Colonic mucosa (tissue), 4 donors: ENCODE measurements around the gene JPH3. TPM values are rescaled to one million over a fixed set of nuclear protein-coding genes. Genes with fewer than 3 reads are reported as not detected.

Experiments
- DNase-seq: peaks from one replicate; pipeline ENCODE4 v3.0.0-alpha.2; 2020
- H3K27ac ChIP-seq: fragments of 200-600 bp; one replicate; pipeline ENCODE4 v1.8.0; 2021
- H3K27me3 ChIP-seq: fragments of 200-600 bp; one replicate; pipeline ENCODE4 v1.8.0; 2021
- H3K36me3 ChIP-seq: fragments of 200-600 bp; one replicate; pipeline ENCODE4 v1.8.0; 2021
- H3K4me1 ChIP-seq: fragments of 200-600 bp; one replicate; pipeline ENCODE4 v1.8.0; 2021; ENCODE audit warnings: mild to moderate bottlenecking
- H3K4me3 ChIP-seq: fragments of 200-600 bp; one replicate; pipeline ENCODE4 v1.8.0; 2021
- H3K9ac ChIP-seq, 2 donors: one replicate each; pipeline ENCODE4 v1.7.0; 2013; ENCODE audit warnings: control low read depth in 2 of 2, low read depth in 2 of 2, low read length in 2 of 2
- H3K9me3 ChIP-seq: fragments of 200-600 bp; one replicate; pipeline ENCODE4 v1.8.0; 2021
- intact Hi-C: fragments of 100-400 bp; cut with DNase I; formaldehyde crosslinking; loops from one replicate; pipeline ENCODE4 v1.14.1; 2022
- total RNA-seq, 2 donors: library from RNA; stranded (reverse); fragmentation: NEBNext Ultra II Directional in 1 of 2; extraction: Animal tissue kit (Norgen Biotek cat#: 25700) in 1 of 2; gene quantifications; one replicate each; pipeline ENCODE4 v1.2.1, GENCODE V29; 2021
- TF ChIP-seq, protein P1 (sequence below): fragments of 200-600 bp; IDR thresholded peaks from one replicate; pipeline ENCODE4 v1.8.0; 2022; ENCODE audit warnings: antibody characterized with exemption, mild to moderate bottlenecking
- donor health status: healthy.
- donor health status: DM: no; HTN: no; CAD: no.
- donor health status: DM: no; HTN: no; CAD: no.

The JPH3 gene
- total RNA-seq, 2 donors from 2014 or later = 0.15 to 0.42 TPM

DNA sequence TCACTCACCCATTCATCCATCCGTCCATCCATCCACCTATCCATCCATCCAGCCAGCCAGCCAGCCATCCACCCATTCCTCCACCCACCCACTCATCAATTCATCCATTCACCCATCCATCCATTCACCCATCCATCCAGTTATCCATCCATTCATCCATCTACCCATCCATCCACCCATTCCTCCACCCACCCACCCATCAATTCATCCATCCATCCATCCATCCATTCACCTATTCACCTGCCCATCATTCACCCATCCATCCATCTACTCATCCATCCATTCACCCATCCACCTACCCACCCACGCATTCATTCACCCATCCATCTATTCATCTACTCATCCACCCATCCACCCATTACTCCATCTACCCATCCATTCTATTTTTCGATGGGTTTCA, 43.6 kb upstream of the JPH3 start:
- TF ChIP-seq, protein P1, sequence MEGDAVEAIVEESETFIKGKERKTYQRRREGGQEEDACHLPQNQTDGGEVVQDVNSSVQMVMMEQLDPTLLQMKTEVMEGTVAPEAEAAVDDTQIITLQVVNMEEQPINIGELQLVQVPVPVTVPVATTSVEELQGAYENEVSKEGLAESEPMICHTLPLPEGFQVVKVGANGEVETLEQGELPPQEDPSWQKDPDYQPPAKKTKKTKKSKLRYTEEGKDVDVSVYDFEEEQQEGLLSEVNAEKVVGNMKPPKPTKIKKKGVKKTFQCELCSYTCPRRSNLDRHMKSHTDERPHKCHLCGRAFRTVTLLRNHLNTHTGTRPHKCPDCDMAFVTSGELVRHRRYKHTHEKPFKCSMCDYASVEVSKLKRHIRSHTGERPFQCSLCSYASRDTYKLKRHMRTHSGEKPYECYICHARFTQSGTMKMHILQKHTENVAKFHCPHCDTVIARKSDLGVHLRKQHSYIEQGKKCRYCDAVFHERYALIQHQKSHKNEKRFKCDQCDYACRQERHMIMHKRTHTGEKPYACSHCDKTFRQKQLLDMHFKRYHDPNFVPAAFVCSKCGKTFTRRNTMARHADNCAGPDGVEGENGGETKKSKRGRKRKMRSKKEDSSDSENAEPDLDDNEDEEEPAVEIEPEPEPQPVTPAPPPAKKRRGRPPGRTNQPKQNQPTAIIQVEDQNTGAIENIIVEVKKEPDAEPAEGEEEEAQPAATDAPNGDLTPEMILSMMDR = no peak
- no peaks in the 10 kb centered on the region for H3K4me1 ChIP-seq
- intact Hi-C loops = no loop called here
- no peak overlapping the region for H3K4me3 ChIP-seq
- H3K36me3 ChIP-seq = no peaks in the 10 kb centered on the region
- DNase-seq = no peak
- H3K27ac ChIP-seq = no peak overlapping the region
- H3K27me3 ChIP-seq = no peaks in the 10 kb centered on the region
- H3K9ac ChIP-seq = no peak overlapping the region
- H3K9me3 ChIP-seq = no peaks in the 10 kb centered on the region

DNA sequence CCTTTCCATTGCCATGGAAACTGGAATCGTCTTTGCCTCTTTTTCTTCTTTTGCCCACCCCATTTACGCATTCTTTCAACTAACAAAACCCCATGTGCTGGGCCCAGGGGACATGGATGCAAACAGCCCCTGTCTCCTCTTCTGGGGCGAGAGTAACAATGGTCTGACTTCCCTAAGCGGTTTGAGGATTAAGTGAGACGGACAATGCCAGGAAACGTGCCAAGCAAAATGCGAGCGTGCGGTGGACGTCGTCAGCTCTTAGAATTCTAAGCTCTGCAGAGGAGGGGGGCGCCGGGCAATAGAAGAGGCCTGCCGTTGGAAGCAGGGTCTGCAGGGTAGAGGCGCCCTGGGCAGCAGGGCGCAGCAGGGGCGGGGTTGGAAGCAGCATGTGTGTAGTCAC, 42.4 kb upstream of the JPH3 start:
- no peak for DNase-seq

DNA sequence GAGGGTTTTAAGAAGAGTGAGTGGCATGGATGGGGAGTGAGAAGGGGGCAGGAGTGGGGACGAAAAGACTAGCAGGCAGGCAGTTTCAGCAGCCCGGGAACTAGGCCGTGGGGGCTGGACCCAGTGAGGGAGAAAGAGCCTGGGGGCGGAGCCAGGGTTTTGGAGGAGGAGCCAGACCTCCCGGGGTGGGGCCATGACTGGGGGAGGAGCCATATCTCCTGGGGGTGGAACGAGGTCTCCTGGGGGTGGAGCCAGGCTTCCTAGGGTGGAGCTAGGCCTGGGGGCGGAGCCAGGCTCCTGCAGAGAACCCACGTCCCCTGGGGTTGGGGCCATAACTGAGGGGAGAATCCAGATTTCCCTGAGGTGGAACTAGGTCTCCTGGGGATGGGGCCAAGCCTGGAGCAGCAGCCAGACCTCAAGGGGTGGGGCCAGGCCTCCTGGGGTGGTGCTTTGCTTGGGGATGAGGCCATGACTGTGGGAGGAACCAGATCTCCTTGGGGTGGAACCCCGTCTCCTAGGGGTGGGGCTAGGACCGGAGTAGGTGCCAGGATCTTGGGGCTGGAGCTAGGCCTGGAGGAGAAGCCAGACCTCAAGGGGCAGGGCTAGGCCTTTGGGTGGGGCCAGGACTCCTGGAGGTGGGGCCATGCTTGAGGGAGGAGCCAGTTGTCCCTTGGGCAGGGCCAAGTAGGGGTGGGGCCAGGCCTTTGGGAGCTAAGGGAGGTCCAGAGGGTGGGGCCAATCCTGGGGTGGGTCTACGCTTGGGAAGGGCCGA, 41.7 kb upstream of the JPH3 start:
- H3K4me1 ChIP-seq = no peaks in the 10 kb centered on the region
- no peak overlapping the region for H3K4me3 ChIP-seq
- no peaks in the 10 kb centered on the region for H3K36me3 ChIP-seq
- intact Hi-C loops = no loop called here
- no peaks in the 10 kb centered on the region for H3K9me3 ChIP-seq
- TF ChIP-seq, protein P1 = no peak
- peak; percentile 73 for DNase-seq
- no peak overlapping the region for H3K9ac ChIP-seq
- no peak overlapping the region for H3K27ac ChIP-seq
- H3K27me3 ChIP-seq = no peaks in the 10 kb centered on the region

More for the DNA sequence above, 42.4 kb upstream of the JPH3 start:
- intact Hi-C loops = no loop called here
- no peaks in the 10 kb centered on the region for H3K4me1 ChIP-seq
- TF ChIP-seq, protein P1 = no peak
- no peaks in the 10 kb centered on the region for H3K9me3 ChIP-seq
- H3K9ac ChIP-seq = no peak overlapping the region
- H3K27me3 ChIP-seq = no peaks in the 10 kb centered on the region
- H3K27ac ChIP-seq = no peak overlapping the region
- no peak overlapping the region for H3K4me3 ChIP-seq
- no peaks in the 10 kb centered on the region for H3K36me3 ChIP-seq

DNA sequence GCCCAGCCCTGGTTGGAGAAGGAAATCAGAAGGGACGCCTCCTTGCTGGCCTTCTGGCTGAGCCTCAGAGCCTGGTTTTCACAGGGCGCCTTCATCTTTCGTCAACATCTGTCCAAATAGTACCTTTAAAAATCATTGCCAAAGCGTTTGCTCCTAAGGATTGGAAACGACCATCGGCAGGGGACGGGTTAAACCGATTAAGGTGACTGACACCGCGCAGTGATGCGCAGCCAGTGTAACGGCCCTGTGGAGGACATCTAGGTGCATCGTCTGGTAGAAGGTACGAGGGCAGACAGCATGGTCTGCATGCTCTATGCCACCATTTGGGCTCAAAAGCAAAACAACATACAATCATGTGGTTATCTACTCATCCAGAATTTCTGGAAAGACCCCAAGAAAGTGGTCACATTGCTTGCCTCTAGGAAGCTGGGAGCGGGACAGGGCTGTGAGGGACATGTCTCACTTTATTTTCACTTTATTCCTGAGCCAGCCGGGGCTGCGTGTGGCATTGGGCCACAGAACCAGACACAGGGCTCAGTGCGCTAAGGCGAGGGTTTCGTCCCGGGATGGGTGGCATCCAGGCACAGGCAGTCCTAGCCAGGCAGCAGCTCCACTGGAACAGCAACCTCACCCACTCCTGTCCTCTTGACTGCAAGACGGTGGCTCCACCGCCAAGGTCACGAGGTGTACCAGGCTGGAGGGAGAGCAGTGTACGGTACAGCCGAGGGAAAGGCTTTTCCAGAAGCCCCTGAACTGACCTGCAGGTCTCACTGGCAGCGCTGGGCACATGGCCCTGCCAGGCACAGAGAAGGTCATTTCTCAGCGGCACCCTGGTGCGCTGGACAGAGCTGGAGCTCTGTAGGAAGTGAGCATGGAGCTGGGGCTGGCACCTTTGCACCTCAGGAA, 40.9 kb upstream of the JPH3 start:
- no peaks in the 10 kb centered on the region for H3K27me3 ChIP-seq
- no peak for DNase-seq
- no peak overlapping the region for H3K9ac ChIP-seq
- TF ChIP-seq, protein P1 = no peak
- H3K27ac ChIP-seq = no peak overlapping the region
- no peaks in the 10 kb centered on the region for H3K36me3 ChIP-seq
- no peaks in the 10 kb centered on the region for H3K9me3 ChIP-seq
- no peaks in the 10 kb centered on the region for H3K4me1 ChIP-seq
- H3K4me3 ChIP-seq = no peak overlapping the region
- intact Hi-C loops = no loop called here

DNA sequence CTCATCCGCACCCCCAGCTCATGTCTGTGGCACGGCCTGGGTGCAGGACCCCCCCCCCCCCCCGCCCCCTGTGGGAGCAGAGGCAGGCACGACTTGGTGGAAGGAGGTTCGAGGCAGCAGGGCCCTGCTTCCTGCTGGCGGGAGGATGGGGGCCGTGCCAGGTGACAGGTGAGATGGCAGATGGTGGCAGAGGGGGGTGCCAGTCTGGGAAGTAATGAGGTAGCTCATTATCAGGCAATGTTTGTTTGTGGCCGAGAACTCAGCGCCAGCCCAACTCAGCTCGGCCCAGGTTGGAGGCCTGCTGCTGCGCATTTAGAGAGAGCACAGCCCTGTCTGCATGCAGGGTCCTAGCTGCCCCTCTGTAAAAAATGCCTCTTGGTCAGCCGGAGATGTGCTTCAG, 40.1 kb upstream of the JPH3 start:
- intact Hi-C loops = no loop called here
- DNase-seq = no peak
- Histone ChIP-seq H3K27me3 (no peaks in the 10 kb centered on the region), H3K4me3 (no peak overlapping the region), H3K9me3 (no peaks in the 10 kb centered on the region), H3K36me3 (no peaks in the 10 kb centered on the region), H3K27ac (no peak overlapping the region), H3K4me1 (no peaks in the 10 kb centered on the region), H3K9ac (no peak overlapping the region)
- TF ChIP-seq, protein P1 = no peak
